ENCODE results near the gene OPHN1. TPM values are rescaled to one million over a fixed set of nuclear protein-coding genes. Genes with fewer than 3 reads are reported as not detected.

OPHN1 gene
- total RNA-seq, 1 donor from 2014 or later = 7.8 TPM

- no peaks in the 10 kb centered on the region for H3K27me3 Mint-ChIP-seq (ENCODE audit: unreplicated experiment)
- no peak overlapping the region for H3K27ac Mint-ChIP-seq (ENCODE audit: unreplicated experiment)
- no peak overlapping the region for H3K4me3 Mint-ChIP-seq (ENCODE audit: unreplicated experiment)
- peak; percentile 15 for DNase-seq
- H3K36me3 Mint-ChIP-seq (ENCODE audit: unreplicated experiment) = no peaks in the 10 kb centered on the region
- H3K4me1 Mint-ChIP-seq (ENCODE audit: low read depth, unreplicated experiment) = no peaks in the 10 kb centered on the region
- H3K9me3 Mint-ChIP-seq (ENCODE audit: unreplicated experiment) = no peaks in the 10 kb centered on the region
- TF ChIP-seq CTCF (IDR thresholded peaks at IDR 0.05; ENCODE audit: partially characterized antibody, unreplicated experiment) = peak; percentile 27
Observed at GRCh38 chrX:68238568-68238967, 194.7 kb downstream of the OPHN1 start.

- Mint-ChIP-seq H3K36me3 (ENCODE audit: unreplicated experiment) (no peaks in the 10 kb centered on the region), H3K27ac (ENCODE audit: unreplicated experiment) (no peak overlapping the region), H3K4me1 (ENCODE audit: low read depth, unreplicated experiment) (no peaks in the 10 kb centered on the region), H3K9me3 (ENCODE audit: unreplicated experiment) (peaks cover 2% of the 10 kb centered on the region), H3K4me3 (ENCODE audit: unreplicated experiment) (no peak overlapping the region), H3K27me3 (ENCODE audit: unreplicated experiment) (no peaks in the 10 kb centered on the region)
- no peak for TF ChIP-seq CTCF (IDR thresholded peaks at IDR 0.05; ENCODE audit: partially characterized antibody, unreplicated experiment)
- no peak for DNase-seq
Observed at GRCh38 chrX:68234171-68234910, 199.0 kb downstream of the OPHN1 start.

- Mint-ChIP-seq H3K9me3 (ENCODE audit: unreplicated experiment) (peaks cover 2% of the 10 kb centered on the region), H3K4me1 (ENCODE audit: low read depth, unreplicated experiment) (no peaks in the 10 kb centered on the region), H3K27ac (ENCODE audit: unreplicated experiment) (no peak overlapping the region), H3K36me3 (ENCODE audit: unreplicated experiment) (no peaks in the 10 kb centered on the region), H3K4me3 (ENCODE audit: unreplicated experiment) (no peak overlapping the region), H3K27me3 (ENCODE audit: unreplicated experiment) (peaks cover 4% of the 10 kb centered on the region)
- no peak for DNase-seq
- TF ChIP-seq CTCF (IDR thresholded peaks at IDR 0.05; ENCODE audit: partially characterized antibody, unreplicated experiment) = no peak
Observed at GRCh38 chrX:68232206-68232605, 201.1 kb downstream of the OPHN1 start.

GRCh38 chrX:68209008-68209407, 224.3 kb downstream of the OPHN1 start:
- DNase-seq = no peak
- H3K9me3 Mint-ChIP-seq (ENCODE audit: unreplicated experiment) = peaks cover 2% of the 10 kb centered on the region
- no peaks in the 10 kb centered on the region for H3K36me3 Mint-ChIP-seq (ENCODE audit: unreplicated experiment)
- H3K27me3 Mint-ChIP-seq (ENCODE audit: unreplicated experiment) = peaks cover 1% of the 10 kb centered on the region
- H3K4me1 Mint-ChIP-seq (ENCODE audit: low read depth, unreplicated experiment) = no peaks in the 10 kb centered on the region
- no peak for TF ChIP-seq CTCF (IDR thresholded peaks at IDR 0.05; ENCODE audit: partially characterized antibody, unreplicated experiment)
- H3K27ac Mint-ChIP-seq (ENCODE audit: unreplicated experiment) = no peak overlapping the region
- no peak overlapping the region for H3K4me3 Mint-ChIP-seq (ENCODE audit: unreplicated experiment)

GRCh38 chrX:68204521-68205038, 228.7 kb downstream of the OPHN1 start:
- Mint-ChIP-seq H3K4me3 (ENCODE audit: unreplicated experiment) (no peak overlapping the region), H3K9me3 (ENCODE audit: unreplicated experiment) (no peaks in the 10 kb centered on the region), H3K27ac (ENCODE audit: unreplicated experiment) (no peak overlapping the region), H3K36me3 (ENCODE audit: unreplicated experiment) (no peaks in the 10 kb centered on the region), H3K27me3 (ENCODE audit: unreplicated experiment) (peaks cover 1% of the 10 kb centered on the region), H3K4me1 (ENCODE audit: low read depth, unreplicated experiment) (peaks cover 11% of the 10 kb centered on the region)
- DNase-seq = no peak
- TF ChIP-seq CTCF (IDR thresholded peaks at IDR 0.05; ENCODE audit: partially characterized antibody, unreplicated experiment) = no peak
